ENCODE data around the gene LY6G6F.

GRCh38 chr6:31711233-31711632 lies 4.6 kb downstream of the LY6G6F start:
- TF ChIP-seq EZH2phosphoT487 (IDR thresholded peaks at IDR 0.05; ENCODE audit: borderline replicate concordance, low read depth) (no peak), POLR2AphosphoS5 (IDR thresholded peaks at IDR 0.05; ENCODE audit: low read depth, low read length) (no peak), TAF1 (IDR thresholded peaks at IDR 0.05; ENCODE audit: borderline replicate concordance, low read depth, low read length) (no peak), REST (IDR thresholded peaks at IDR 0.05; ENCODE audit: low read depth, low read length) (no peak), CTCF (IDR thresholded peaks at IDR 0.05) (no peak), RXRA (IDR thresholded peaks at IDR 0.05; ENCODE audit: borderline replicate concordance, low read depth) (no peak), RCOR1 (IDR thresholded peaks at IDR 0.05; ENCODE audit: low read length) (no peak), USF2 (IDR thresholded peaks at IDR 0.05; ENCODE audit: borderline replicate concordance, low read depth, low read length) (no peak), CHD2 (IDR thresholded peaks at IDR 0.05; ENCODE audit: low read length, partially characterized antibody) (no peak), NFIC (IDR thresholded peaks at IDR 0.05; ENCODE audit: borderline replicate concordance) (no peak), MXI1 (IDR thresholded peaks at IDR 0.05; ENCODE audit: low read depth, low read length) (no peak)
